ENCODE results near the gene BTNL9.
"Not testable (repeated sequence)": the region's sequence is repeated elsewhere in the genome, so short reads cannot be mapped to it uniquely, and the experiment has no call there.

Gene BTNL9

GRCh38 chr5:181042722-181043121 is 2.7 kb downstream of the BTNL9 start:
- DNase-seq (ENCODE audit: low spot score) = no peak

DNA sequence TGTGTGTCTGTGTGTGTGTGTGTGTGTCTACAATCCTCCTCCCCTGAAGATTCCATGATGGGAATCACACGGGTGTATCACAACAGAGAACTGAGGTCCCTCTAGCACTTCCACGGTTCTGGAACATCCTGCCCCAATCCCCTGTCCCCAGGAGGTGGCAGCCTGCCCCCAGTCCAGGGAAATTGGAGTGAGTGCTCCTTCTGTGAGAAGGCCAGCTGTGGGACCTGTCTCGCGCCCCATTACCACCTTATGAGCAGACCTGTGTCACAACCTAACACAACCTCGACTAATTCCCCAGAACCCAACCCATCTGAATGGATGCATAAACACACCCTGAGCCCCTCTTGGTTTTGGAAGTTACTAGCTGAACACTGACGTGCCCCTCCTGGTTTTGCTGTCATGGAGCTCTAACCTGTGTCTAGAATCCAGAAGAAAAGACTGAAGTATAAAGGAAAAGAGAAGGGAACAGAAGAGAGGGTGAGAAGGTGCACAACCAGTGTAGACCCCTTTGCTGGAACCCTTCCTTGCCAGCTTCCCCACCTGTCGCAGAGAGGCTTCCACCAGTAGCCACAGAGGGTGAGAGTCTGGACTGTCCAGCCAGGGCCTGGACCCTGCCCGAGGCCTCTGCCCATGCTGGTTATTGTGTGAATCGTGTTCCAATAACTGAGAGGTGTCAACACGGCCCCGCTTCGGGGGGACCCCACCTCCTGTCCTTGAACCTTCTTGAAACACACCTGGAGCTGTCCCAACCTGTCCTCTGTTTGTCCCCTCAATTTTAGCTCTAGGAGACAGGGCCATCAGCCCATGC is 3.4 kb downstream of the BTNL9 start:
- no peak for DNase-seq (ENCODE audit: low spot score)

DNA sequence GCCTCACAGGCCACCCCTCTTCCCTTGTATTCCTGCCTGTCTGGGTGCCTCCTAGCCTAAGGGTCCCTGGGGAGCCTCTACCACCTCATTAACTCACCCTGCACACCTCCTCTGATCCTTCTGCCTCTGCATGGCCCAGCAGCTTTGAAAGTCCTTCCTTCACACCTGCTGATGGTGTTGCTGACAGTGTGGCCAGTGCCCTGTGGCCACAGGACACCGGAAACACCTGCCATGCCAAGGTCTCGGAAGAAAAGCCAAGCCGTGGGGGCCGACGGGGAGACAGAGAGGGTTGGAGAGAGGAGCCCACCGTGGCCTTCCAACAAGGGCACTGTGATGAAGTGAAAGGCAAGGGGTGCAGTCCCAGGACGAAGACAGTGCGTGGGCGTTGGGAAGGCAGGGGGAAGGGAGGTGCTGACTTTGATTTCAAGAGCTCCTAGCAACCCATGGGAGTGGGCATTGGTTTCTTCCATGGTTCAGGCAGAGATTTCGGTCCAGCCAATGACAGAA is 4.1 kb downstream of the BTNL9 start:
- no peak for DNase-seq (ENCODE audit: low spot score)

DNA sequence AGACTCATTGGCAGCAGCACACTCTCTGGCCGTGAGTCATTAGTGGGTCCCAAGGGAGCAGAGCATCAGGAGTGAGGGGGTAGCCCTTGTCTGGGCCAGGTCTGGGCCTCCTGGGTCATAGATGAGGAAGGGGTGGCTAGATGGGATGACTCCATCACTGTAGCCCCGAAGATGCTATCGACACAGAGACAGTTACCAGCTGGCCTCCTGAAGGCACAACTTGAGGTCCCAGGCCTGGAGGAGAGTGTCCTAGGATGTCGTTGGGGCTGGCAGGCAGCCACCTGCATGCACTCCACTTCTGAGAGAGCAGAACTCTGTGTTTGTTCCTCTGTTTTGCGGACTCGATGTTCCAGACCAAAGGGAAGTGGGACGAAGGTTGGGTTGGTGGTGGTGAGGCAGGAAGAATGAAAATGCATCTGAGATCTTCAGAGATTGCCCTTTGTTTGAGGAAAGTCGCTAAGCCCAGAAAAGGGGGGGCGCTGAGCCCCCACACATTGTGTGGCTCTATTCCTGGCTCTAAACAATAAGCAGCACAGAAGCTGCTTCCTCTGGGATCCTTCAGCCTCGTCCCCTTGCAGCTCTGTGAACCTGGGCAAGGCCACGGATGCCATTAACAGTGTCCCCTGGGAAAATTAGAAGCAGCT is 4.7 kb downstream of the BTNL9 start:
- no peak for DNase-seq (ENCODE audit: low spot score)

DNA sequence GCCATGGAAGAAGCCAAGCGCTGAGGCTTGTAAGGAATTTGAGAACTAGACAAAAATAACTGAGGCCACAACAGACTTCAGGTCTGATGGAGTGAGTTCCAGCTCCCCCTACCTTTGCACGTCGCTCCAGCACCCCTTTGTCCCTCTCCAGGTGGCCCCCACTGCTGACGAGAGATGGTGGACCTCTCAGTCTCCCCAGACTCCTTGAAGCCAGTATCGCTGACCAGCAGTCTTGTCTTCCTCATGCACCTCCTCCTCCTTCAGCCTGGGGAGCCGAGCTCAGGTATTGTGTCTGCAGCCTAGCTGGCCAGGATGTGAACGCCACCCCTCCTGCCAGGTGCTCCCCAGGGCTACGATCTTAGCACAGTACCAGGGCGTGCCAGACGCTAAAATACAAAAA is 5.2 kb downstream of the BTNL9 start:
- no peak for DNase-seq (ENCODE audit: low spot score)

GRCh38 chr5:181045857-181046256 is 5.8 kb downstream of the BTNL9 start:
- not testable (repeated sequence) for DNase-seq (ENCODE audit: low spot score)

- DNase-seq (ENCODE audit: low spot score) = no peak
Measured at GRCh38 chr5:181047288-181047687, 7.2 kb downstream of the BTNL9 start.

DNA sequence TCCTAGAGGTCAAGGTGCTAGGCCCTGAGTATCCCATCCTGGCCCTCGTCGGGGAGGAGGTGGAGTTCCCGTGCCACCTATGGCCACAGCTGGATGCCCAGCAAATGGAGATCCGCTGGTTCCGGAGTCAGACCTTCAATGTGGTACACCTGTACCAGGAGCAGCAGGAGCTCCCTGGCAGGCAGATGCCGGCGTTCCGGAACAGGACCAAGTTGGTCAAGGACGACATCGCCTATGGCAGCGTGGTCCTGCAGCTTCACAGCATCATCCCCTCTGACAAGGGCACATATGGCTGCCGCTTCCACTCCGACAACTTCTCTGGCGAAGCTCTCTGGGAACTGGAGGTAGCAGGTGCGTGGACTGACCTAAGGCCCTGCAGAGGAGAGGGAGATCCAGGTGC is 7.9 kb downstream of the BTNL9 start:
- DNase-seq (ENCODE audit: low spot score) = no peak

- DNase-seq (ENCODE audit: low spot score) = no peak
Measured at GRCh38 chr5:181050016-181050415, 9.9 kb downstream of the BTNL9 start.

DNA sequence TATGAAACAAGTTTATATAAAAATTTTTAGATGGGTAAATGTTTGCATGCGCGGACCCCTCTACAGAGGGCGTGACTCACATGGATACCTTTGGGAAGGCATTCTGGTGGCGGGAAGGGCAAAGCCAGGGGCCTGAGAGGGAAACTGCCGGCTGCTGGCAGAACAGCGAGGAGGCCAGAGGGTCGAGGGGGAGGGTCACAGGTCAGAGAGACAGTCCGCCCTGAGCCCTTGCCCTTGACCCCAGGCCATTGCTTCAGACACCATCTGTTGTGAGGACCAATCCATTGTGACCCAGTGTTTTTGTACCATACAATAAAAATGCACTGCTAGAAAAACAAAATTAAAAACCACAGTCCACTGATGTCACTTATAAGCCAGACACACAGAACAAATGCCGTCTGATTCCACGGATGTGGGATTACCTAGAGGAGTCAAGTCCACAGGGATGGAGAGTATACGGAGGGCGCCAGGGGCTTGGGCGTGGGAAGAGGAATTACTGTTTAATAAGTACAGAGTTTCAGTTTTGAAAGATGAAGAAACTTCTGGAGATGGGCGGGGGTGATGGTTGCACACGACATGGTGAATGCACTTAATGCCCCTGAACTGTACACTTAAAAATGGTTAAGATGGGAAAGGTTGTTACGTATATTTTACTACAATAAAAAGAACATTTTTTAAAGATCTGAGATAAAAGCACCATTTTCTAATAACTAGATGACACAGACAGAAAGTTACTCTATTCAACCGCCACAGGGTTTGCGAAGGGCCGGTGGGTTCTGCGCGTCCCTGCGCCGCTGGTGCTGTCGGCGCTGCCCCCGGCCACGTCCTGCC is 12.0 kb downstream of the BTNL9 start:
- no peak for DNase-seq (ENCODE audit: low spot score)

GRCh38 chr5:181052672-181053487 is 12.8 kb downstream of the BTNL9 start:
- DNase-seq (ENCODE audit: low spot score) = peak; percentile 51

DNA sequence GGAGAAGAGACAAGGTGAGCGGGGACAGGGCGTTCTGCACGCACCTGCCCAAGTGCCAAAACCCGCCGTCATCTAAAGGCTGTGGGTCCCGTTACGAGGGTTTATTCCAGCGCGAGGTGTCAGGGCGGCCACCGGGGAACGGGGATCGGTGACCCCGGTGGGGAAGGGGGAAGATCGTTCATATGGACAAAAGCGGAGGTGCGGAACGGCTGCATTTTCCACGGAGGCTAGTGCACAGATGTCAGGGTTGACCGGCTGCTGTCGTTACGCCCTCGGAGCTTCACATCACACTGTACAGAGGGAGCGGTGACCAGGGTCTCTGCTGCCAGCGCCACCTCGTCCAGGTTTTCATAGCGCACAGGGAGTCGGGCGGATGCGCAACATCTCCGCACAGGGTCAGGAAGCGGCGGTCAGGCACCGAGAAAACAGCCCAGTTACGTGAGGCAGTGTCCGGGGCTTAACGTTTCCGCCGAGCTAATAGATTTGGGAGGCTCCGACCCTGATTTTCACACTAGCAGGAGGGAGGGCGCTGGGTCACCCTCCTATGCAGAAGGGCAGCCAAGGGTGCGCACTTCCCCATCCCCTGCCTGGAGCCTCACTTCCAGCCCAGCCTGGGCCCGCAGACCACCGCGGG is 13.5 kb downstream of the BTNL9 start:
- DNase-seq (ENCODE audit: low spot score) = no peak

DNA sequence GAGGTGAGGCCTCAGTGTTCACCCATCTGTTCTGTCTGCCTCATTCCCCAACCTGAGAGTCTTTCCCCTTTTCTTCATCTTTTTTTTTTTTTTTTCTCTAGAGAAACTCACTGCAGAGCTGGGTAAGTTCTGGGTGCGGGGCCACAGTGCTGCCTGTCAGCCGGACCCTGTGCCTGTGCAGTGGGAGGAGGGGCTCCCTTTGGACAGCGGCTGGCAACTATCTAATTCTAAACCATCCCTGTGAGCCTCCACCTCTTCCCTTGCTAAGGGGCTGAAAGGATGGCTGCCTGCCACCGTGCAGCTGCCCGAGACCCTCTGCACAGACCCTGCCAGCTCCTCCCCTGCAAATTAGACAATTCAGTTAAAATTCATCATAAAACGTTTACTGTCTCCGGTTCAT is 14.1 kb downstream of the BTNL9 start:
- DNase-seq (ENCODE audit: low spot score) = no peak

GRCh38 chr5:181054871-181055459 is 14.9 kb downstream of the BTNL9 start:
- DNase-seq (ENCODE audit: low spot score) = no peak

- DNase-seq (ENCODE audit: low spot score) = no peak
Measured at GRCh38 chr5:181056431-181056830, 16.4 kb downstream of the BTNL9 start.

- DNase-seq (ENCODE audit: low spot score) = no peak
Measured at GRCh38 chr5:181058321-181058720, 18.3 kb downstream of the BTNL9 start.

DNA sequence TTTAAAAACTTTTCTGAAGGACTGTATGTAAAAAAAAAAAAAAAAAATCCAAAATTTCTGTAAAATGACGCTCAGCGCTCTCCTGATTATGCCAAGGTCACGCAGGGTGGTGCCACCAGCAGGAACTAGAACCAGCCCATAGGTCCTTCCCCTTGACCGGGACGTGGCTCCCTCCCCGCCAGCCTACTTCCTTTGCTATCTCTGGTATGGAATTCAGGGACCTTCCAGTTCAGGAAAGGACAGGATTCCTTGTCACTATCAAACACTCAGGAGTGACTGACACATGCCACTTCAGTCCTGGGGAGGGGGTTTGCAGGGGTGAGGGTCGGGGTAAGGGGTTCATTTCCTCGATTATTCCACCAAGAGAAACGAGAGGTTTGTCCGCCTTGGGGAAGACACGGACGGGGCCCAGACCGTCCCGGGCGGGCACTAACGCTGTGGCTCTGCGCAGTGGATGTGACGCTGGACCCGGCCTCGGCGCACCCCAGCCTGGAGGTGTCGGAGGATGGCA is 18.8 kb downstream of the BTNL9 start:
- no peak for DNase-seq (ENCODE audit: low spot score)

- no peak for DNase-seq (ENCODE audit: low spot score)
Measured at GRCh38 chr5:181059297-181060230, 19.5 kb downstream of the BTNL9 start.

- DNase-seq (ENCODE audit: low spot score) = no peak
Measured at GRCh38 chr5:181060231-181060590, 20.1 kb downstream of the BTNL9 start.

- DNase-seq (ENCODE audit: low spot score) = no peak
Measured at GRCh38 chr5:181060924-181061323, 20.9 kb downstream of the BTNL9 start.

Data from NAMALWA (cell line).